Thymus (tissue), 11 donors: ENCODE results near the gene FOXJ2. TPM values are rescaled to one million over a fixed set of nuclear protein-coding genes. Genes with fewer than 3 reads are reported as not detected.

Source experiments
- DNase-seq, 9 donors: peaks; one replicate each; pipeline ENCODE4 v3.0.0-alpha.2; 2013; ENCODE audit warnings: low spot score in 9 of 9, low read depth in 6 of 9, missing footprints in 1 of 9
- H3K27ac ChIP-seq, 2 donors: one replicate each; pipeline ENCODE4 v1.5.1; 2013; ENCODE audit warnings: control low read depth in 1 of 2, low read depth in 1 of 2, low read length in 1 of 2, mild to moderate bottlenecking in 1 of 2, moderate library complexity in 1 of 2
- H3K27me3 ChIP-seq, 2 donors: one replicate each; pipeline ENCODE4 v1.5.1; 2013; ENCODE audit warnings: low read length in 1 of 2; ENCODE audit not compliant: control insufficient read depth in 2 of 2, insufficient read depth in 1 of 2
- H3K36me3 ChIP-seq, 2 donors: one replicate each; pipeline ENCODE4 v1.5.1; 2013; ENCODE audit warnings: low read length in 1 of 2, mild to moderate bottlenecking in 1 of 2, moderate library complexity in 1 of 2; ENCODE audit not compliant: control insufficient read depth in 2 of 2, insufficient read depth in 2 of 2
- H3K4me1 ChIP-seq, 2 donors: one replicate each; pipeline ENCODE4 v1.5.1; 2013; ENCODE audit warnings: low read length in 2 of 2; ENCODE audit not compliant: control insufficient read depth in 2 of 2, insufficient read depth in 2 of 2
- H3K4me3 ChIP-seq, 2 donors: one replicate each; pipeline ENCODE4 v1.5.1; 2013; ENCODE audit warnings: low read length in 2 of 2, control low read depth in 1 of 2, mild to moderate bottlenecking in 1 of 2
- H3K9me3 ChIP-seq, 2 donors: one replicate each; pipeline ENCODE4 v1.5.1; 2013; ENCODE audit warnings: low read length in 1 of 2, mild to moderate bottlenecking in 1 of 2; ENCODE audit not compliant: control insufficient read depth in 2 of 2, insufficient read depth in 1 of 2
- WGBS: extraction: QIAGEN DNeasy Blood & Tissue Kit; methylation state at CpG from one replicate; pipeline ENCODE4 v1.1.7; 2013; 5-methylcytosine and 5-hydroxymethylcytosine counted together
- polyA plus RNA-seq: library from polyadenylated mRNA; stranded (reverse); fragments of 200-250 nt; gene quantifications from one replicate; pipeline ENCODE4 v1.2.3, GENCODE V29; 2013
- total RNA-seq: library from RNA; stranded (reverse); fragments of 120-200 nt; gene quantifications from one replicate; pipeline ENCODE4 v1.2.4, GENCODE V29; 2013
- donor health status: healthy.

The FOXJ2 gene
- total and polyA plus RNA-seq, 2 donors = 4.4 to 8.9 TPM

DNA sequence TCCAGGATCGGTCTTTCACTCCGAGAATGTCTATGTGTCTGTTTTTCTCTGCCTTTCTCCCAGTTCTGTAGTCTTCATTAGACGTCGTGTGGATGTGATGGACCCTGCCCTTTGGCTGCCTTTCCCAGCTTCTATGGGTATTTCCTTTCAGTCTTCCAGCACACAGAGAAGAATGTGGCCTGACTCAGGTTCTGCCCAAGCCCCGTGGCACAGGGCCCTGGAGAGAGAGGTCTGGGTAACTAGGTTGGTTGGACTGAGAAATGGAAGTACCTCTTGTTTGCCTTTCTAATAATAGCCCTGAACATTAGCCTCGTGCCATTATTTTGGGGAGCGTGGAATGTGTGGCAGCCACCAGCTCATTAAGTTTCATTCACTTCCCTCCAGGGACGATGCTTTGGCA, 3.8 kb downstream of the FOXJ2 start:
- H3K4me3 ChIP-seq = no peak overlapping the region
- no peaks in the 10 kb centered on the region for H3K9me3 ChIP-seq
- WGBS = 84% methylated on average over 8 of the region's 8 CpGs
- H3K27me3 ChIP-seq = no peaks in the 10 kb centered on the region
- DNase-seq = no peak
- no peak overlapping the region for H3K27ac ChIP-seq
- peaks cover 10 to 17% of the 10 kb centered on the region in 2 donors for H3K36me3 ChIP-seq
- peaks cover 37 to 64% of the 10 kb centered on the region in 2 donors for H3K4me1 ChIP-seq

DNA sequence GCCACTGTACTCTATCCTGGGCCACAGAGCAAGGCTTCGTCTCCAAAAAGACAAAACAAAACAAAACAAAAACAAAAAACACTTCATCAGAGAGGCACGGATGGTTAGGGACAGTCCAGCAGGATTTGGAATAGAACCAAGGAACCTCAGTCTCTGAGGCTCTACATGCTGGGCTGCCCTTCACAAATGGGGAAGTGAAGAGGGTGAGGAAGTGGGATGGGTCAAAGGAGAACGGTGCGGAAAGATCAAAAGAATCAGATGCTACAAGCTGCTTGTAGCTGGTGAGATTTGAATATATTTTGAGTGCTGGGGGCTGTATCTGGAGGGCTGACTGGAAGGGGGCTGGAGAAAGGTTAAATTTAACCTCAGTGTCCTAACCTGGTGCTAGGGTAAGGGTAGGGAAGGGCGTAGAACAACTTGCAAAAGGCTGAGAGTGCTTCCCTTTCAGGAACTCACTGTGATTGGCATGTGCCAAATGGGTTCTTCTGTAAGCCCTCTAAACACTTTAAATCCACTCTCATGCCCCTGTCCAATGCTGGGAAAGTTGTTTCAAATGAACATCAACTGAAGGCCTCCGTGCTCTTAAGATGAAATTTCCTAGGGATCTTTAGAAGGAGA, 4.6 kb downstream of the FOXJ2 start:
- 12% methylated on average over 6 of the region's 6 CpGs for WGBS
- peak in 4 of 9 donors; percentile 34 to 73 (median 39) for DNase-seq
- Histone ChIP-seq H3K9me3 (no peaks in the 10 kb centered on the region), H3K27me3 (no peaks in the 10 kb centered on the region), H3K4me1 (peaks cover 31 to 58% of the 10 kb centered on the region in 2 donors), H3K27ac (peak overlapping the region; percentile 20 to 55), H3K36me3 (peaks cover 15 to 22% of the 10 kb centered on the region in 2 donors), H3K4me3 (peak overlapping the region in 1 of 2 donors; percentile 9)

DNA sequence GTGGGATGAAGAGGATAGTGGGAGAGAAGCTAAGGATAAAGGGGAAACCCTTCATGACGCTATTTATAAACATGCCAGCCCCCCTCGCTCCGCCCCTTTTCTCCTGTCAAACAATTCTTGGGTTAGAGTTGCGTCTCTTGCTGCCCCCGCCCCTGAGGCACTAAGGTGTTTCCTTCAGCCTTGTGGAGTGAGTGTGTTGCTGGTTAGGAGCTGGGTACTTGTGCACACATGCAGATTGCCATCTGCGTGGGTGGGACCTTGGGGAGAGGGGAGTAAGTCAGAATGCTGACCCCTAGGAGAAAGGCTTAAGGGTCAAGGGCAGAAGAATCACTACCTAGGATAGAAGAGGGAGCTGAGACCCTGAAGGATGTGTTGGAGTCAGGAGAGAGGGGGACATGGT, 5.4 kb downstream of the FOXJ2 start:
- Histone ChIP-seq H3K27ac (peak overlapping the region in 1 of 2 donors; percentile 56), H3K4me3 (no peak overlapping the region), H3K9me3 (no peaks in the 10 kb centered on the region), H3K36me3 (peaks cover 22 to 28% of the 10 kb centered on the region in 2 donors), H3K4me1 (peaks cover 30 to 56% of the 10 kb centered on the region in 2 donors), H3K27me3 (no peaks in the 10 kb centered on the region)
- DNase-seq = no peak
- 68% methylated on average over 6 of the region's 6 CpGs for WGBS

DNA sequence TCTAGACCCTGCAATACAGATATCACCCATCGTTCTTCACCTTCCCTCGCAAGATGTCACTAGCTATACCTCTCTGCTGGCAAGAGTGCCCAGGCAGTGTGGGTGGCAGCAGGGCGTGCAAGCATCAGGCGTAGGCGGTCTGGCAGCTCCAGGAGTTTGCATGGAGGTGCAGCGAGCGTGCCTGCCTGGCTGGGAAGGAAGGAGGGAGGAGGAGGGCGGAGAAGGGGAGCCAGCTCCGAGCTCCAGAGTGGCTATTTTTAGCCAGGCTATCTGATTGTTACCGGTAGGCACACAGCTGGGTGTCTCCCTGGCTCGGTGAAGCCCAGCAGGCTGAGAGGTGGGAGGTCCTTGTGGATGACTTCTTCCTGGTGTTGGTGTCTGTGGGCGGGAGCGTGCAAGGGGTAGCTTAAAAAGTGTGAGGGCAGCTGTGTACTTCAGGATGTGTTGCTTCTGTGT, 6.2 kb downstream of the FOXJ2 start:
- 31% methylated on average over 13 of the region's 13 CpGs for WGBS
- Histone ChIP-seq H3K4me1 (peaks cover 24 to 48% of the 10 kb centered on the region in 2 donors), H3K27ac (peak overlapping the region in 1 of 2 donors; percentile 48), H3K9me3 (no peaks in the 10 kb centered on the region), H3K27me3 (no peaks in the 10 kb centered on the region), H3K36me3 (peaks cover 26 to 34% of the 10 kb centered on the region in 2 donors), H3K4me3 (peak overlapping the region in 1 of 2 donors; percentile 0)
- DNase-seq = peak in 1 of 9 donors; percentile 47

GRCh38 chr12:8040791-8041190, 8.3 kb downstream of the FOXJ2 start:
- DNase-seq = no peak
- Histone ChIP-seq H3K27me3 (no peaks in the 10 kb centered on the region), H3K27ac (no peak overlapping the region), H3K36me3 (peaks cover 37 to 48% of the 10 kb centered on the region in 2 donors), H3K4me1 (peaks cover 22 to 30% of the 10 kb centered on the region in 2 donors), H3K9me3 (no peaks in the 10 kb centered on the region), H3K4me3 (no peak overlapping the region)
- 95% methylated on average over 1 of the region's 1 CpG for WGBS

GRCh38 chr12:8045952-8046944, 13.7 kb downstream of the FOXJ2 start:
- no peak overlapping the region for H3K27ac ChIP-seq
- 61% methylated on average over 8 of the region's 8 CpGs for WGBS
- no peaks in the 10 kb centered on the region for H3K27me3 ChIP-seq
- H3K4me3 ChIP-seq = no peak overlapping the region
- H3K36me3 ChIP-seq = peaks cover 55 to 67% of the 10 kb centered on the region in 2 donors
- no peaks in the 10 kb centered on the region for H3K4me1 ChIP-seq
- DNase-seq = peak in 5 of 9 donors; percentile 58 to 81 (median 68)
- no peaks in the 10 kb centered on the region for H3K9me3 ChIP-seq

DNA sequence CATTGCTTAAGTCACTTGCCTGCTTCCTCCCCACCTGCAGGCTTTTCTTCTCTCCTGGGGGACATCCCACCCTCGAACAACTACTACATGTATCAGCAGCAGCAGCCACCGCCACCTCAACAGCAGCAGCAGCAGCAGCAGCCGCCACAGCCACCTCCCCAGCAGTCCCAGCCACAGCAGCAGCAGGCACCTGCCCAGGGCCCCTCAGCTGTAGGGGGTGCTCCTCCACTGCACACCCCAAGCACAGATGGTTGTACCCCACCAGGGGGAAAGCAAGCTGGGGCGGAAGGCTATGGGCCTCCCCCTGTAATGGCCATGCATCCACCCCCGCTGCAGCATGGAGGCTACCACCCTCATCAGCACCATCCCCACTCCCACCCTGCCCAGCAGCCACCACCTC, 15.3 kb downstream of the FOXJ2 start:
- no peaks in the 10 kb centered on the region for H3K4me1 ChIP-seq
- no peaks in the 10 kb centered on the region for H3K27me3 ChIP-seq
- H3K27ac ChIP-seq = no peak overlapping the region
- H3K36me3 ChIP-seq = peaks cover 51 to 65% of the 10 kb centered on the region in 2 donors
- WGBS = 97% methylated on average over 5 of the region's 5 CpGs
- no peak for DNase-seq
- no peaks in the 10 kb centered on the region for H3K9me3 ChIP-seq
- no peak overlapping the region for H3K4me3 ChIP-seq

- Histone ChIP-seq H3K36me3 (peaks cover 49 to 66% of the 10 kb centered on the region in 2 donors), H3K27ac (no peak overlapping the region), H3K4me1 (no peaks in the 10 kb centered on the region), H3K4me3 (no peak overlapping the region), H3K27me3 (no peaks in the 10 kb centered on the region), H3K9me3 (no peaks in the 10 kb centered on the region)
- WGBS = 98% methylated on average over 4 of the region's 4 CpGs
- DNase-seq = no peak
Observed at GRCh38 chr12:8048906-8049305, 16.4 kb downstream of the FOXJ2 start.
